NK-92 treated with Interleukin-12 subunit alpha and Interleukin-12 subunit beta, amount 100 ng/mL, for 24 hours (cell line): ENCODE results near the gene SLAMF7.
"Not testable (repeated sequence)": the region's sequence is repeated elsewhere in the genome, so short reads cannot be mapped to it uniquely, and the experiment has no call there.

Source experiments
- DNase-seq: peaks from one replicate; lab custom pipeline; 2025; lab: John Stamatoyannopoulos, UW

Gene SLAMF7

GRCh38 chr1:160774886-160775719 lies 36.1 kb downstream of the SLAMF7 start:
- no peak for DNase-seq

GRCh38 chr1:160776178-160776577 lies 37.1 kb downstream of the SLAMF7 start:
- DNase-seq, result no peak

GRCh38 chr1:160777486-160778089 lies 38.5 kb downstream of the SLAMF7 start:
- no peak for DNase-seq

GRCh38 chr1:160778976-160779375 lies 39.9 kb downstream of the SLAMF7 start:
- no peak for DNase-seq

GRCh38 chr1:160779626-160780397 lies 40.8 kb downstream of the SLAMF7 start:
- DNase-seq, result peak; percentile 48

GRCh38 chr1:160780398-160780755 lies 41.3 kb downstream of the SLAMF7 start:
- no peak for DNase-seq

- no peak for DNase-seq
These were observed 42.2 kb downstream of the SLAMF7 start for GRCh38 chr1:160781186-160781766.

- DNase-seq, result no peak
These were observed 43.1 kb downstream of the SLAMF7 start for GRCh38 chr1:160781914-160782689.

GRCh38 chr1:160782988-160783765 lies 44.1 kb downstream of the SLAMF7 start:
- DNase-seq, result not testable (repeated sequence)

GRCh38 chr1:160789051-160789701 lies 50.1 kb downstream of the SLAMF7 start:
- no peak for DNase-seq

GRCh38 chr1:160789702-160790611 lies 50.9 kb downstream of the SLAMF7 start:
- DNase-seq, result no peak

GRCh38 chr1:160794376-160794775 lies 55.3 kb downstream of the SLAMF7 start:
- DNase-seq, result no peak

- peak; percentile 70 for DNase-seq
These were observed 56.9 kb downstream of the SLAMF7 start, which contains the start of gene LY9 for GRCh38 chr1:160795951-160796383. TSS of gene LY9 (plus strand) at chr1:160796174. CDS start at chr1:160796188, 14 bp downstream.

GRCh38 chr1:160797271-160797709 lies 58.2 kb downstream of the SLAMF7 start:
- no peak for DNase-seq

- DNase-seq, result peak; percentile 70
These were observed 58.8 kb downstream of the SLAMF7 start for GRCh38 chr1:160797861-160798273.

GRCh38 chr1:160798439-160798838 lies 59.4 kb downstream of the SLAMF7 start:
- DNase-seq, result no peak

GRCh38 chr1:160799641-160800040 lies 60.6 kb downstream of the SLAMF7 start:
- DNase-seq, result no peak

- no peak for DNase-seq
These were observed 61.1 kb downstream of the SLAMF7 start for GRCh38 chr1:160800142-160800541.
